Coronary artery (tissue), 2 donors: ENCODE results near the gene P4HTM.

Experiments
- DNase-seq: peaks from one replicate; pipeline ENCODE4 v3.0.0-alpha.2; 2017; ENCODE audit warnings: low spot score
- H3K27ac ChIP-seq, 2 donors: fragments of 200-600 bp; sonication (generic); one replicate each; pipeline ENCODE4 v1.5.1; 2016 to 2019
- H3K4me3 ChIP-seq: fragments of 200-600 bp; sonication (generic); 2 replicates; pipeline ENCODE4 v1.5.1; 2016; ENCODE audit warnings: mild to moderate bottlenecking, moderate library complexity
- TF ChIP-seq, protein P1 (sequence below): fragments of 200-600 bp; sonication (generic); IDR thresholded peaks from one replicate; pipeline ENCODE4 v1.5.1; 2019; ENCODE audit warnings: antibody characterized with exemption

Gene P4HTM

GRCh38 chr3:49030321-49030720 lies 40.3 kb downstream of the P4HTM start:
- no peak overlapping the region for H3K27ac ChIP-seq
- no peak overlapping the region for H3K4me3 ChIP-seq
- DNase-seq = no peak
- TF ChIP-seq, protein P1, sequence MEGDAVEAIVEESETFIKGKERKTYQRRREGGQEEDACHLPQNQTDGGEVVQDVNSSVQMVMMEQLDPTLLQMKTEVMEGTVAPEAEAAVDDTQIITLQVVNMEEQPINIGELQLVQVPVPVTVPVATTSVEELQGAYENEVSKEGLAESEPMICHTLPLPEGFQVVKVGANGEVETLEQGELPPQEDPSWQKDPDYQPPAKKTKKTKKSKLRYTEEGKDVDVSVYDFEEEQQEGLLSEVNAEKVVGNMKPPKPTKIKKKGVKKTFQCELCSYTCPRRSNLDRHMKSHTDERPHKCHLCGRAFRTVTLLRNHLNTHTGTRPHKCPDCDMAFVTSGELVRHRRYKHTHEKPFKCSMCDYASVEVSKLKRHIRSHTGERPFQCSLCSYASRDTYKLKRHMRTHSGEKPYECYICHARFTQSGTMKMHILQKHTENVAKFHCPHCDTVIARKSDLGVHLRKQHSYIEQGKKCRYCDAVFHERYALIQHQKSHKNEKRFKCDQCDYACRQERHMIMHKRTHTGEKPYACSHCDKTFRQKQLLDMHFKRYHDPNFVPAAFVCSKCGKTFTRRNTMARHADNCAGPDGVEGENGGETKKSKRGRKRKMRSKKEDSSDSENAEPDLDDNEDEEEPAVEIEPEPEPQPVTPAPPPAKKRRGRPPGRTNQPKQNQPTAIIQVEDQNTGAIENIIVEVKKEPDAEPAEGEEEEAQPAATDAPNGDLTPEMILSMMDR = no peak

GRCh38 chr3:49032646-49033304 lies 42.7 kb downstream of the P4HTM start:
- H3K27ac ChIP-seq = no peak overlapping the region
- DNase-seq = no peak
- TF ChIP-seq, protein P1 = no peak

DNA sequence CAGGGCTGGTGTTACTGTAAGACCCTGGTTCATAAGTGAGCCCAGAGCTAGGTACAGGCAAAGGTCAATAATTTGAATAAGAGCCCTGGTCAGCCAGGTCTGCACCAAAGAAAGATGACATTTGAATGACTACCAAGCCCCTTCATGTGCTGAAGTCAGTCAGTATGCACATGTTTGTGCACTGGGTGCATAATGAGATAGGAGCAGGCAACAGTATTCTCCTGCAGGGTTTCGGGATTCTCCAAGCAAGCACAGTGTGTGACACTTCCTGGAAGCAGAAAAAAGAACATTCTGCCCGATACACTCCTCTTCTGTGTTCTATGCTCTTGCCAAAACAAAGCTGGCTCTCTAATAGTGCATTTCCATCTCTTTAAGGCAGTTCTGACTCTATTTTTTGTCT lies 44.6 kb downstream of the P4HTM start:
- no peak for DNase-seq
- TF ChIP-seq, protein P1 = no peak
- Histone ChIP-seq H3K4me3 (no peak overlapping the region), H3K27ac (peak overlapping the region in 1 of 2 donors; percentile 32)

More at GRCh38 chr3:49032646-49033304, 42.7 kb downstream of the P4HTM start:
- no peak overlapping the region for H3K4me3 ChIP-seq

DNA sequence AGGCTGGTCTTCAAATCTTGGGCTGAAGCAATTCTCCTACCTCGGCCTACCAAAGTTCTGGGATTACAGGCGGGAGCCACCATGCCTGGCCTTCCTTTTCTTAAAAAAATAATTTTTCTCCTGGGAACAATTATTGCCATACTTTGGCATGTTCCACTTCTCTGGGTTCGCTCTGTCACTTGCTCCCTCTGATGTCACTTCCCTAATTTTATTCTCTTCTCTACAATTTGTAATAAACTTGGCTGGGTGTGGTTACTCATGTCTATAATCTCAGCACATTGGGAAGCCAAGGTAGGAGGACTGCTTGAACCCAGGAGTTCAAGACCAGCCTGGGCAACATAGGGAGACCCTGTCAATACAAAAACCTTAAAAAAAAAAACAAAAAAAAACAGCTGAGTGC lies 45.2 kb downstream of the P4HTM start:
- TF ChIP-seq, protein P1 = no peak
- no peak overlapping the region for H3K4me3 ChIP-seq
- H3K27ac ChIP-seq = peak overlapping the region in 1 of 2 donors; percentile 32
- no peak for DNase-seq

DNA sequence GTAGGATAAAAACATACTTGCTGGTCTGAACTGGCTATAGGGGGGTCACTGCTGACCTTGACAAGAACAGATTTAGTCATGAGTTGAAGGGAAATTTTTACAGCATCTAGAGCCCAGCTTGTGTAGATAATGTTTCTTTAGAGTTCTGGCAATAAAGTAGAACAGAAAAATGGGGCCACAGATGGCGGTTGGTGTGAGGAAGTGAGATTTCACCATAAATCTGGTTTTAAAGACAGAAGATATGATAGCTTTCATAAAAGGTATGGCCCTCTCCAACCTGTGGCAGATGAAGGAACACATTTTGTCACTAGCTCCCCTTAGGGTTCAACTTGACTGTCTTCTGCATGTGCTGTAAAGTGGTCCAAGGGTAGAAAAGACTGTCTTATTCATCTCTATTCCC lies 63.5 kb downstream of the P4HTM start:
- Histone ChIP-seq H3K4me3 (no peak overlapping the region), H3K27ac (no peak overlapping the region)
- TF ChIP-seq, protein P1 = no peak
- DNase-seq = no peak

DNA sequence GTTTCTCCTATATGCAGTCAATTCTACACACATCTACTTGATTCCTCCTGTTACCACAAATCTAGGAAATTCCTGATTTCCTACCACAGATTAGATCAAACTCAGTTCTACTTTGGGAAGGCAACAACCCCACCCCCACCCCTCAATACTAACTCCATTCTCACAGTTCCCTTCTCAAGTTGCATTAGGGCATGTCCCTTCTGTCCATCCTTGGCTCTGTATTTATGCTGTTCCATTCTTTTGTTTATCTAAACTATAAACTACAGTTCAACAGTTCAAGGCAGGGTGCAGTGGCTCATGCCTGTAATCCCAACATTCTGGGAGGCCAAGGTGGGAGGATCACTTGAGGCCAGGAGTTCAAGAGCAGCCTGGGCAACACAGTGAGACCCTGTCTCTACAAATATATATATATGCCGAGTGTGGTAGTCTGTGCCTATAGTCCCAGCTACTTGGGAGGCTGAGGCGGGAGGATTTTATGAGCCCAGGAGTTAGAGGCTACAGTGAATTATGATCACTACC lies 64.4 kb downstream of the P4HTM start:
- Histone ChIP-seq H3K4me3 (no peak overlapping the region), H3K27ac (no peak overlapping the region)
- TF ChIP-seq, protein P1 = no peak
- DNase-seq = no peak
